HepG2 (cell line): ENCODE measurements around the gene PGC. TPM values are rescaled to one million over a fixed set of nuclear protein-coding genes. Genes with fewer than 3 reads are reported as not detected.

Experiments
- GABPB1 ChIP-seq: IDR thresholded peaks from 2 replicates; pipeline ENCODE4 v1.6.1; 2016; ENCODE audit warnings: mild to moderate bottlenecking, missing genetic modification reagents, moderate library complexity, missing compliant biosample characterization
- ZNF468 ChIP-seq: sonication (generic); formaldehyde crosslinking; IDR thresholded peaks from 2 replicates; pipeline ENCODE4 v1.8.0; 2022; ENCODE audit warnings: mild to moderate bottlenecking, moderate library complexity, missing genetic modification reagents
- polyA plus RNA-seq, 8 experiments: library from polyadenylated mRNA; depleted of rRNA in 3 of 8; stranded (reverse) in 7 of 8; unstranded in 1 of 8; fragments of >200 nt; fragmentation: Illumina TruSeq in 4 of 8; extraction: Trizol in 4 of 8; gene quantifications; 2 replicates each; pipeline versions ENCODE4 v1.2.1 to v1.2.3, GENCODE V29; 2011 to 2016; ENCODE audit warnings: low read depth in 4 of 8, missing spikeins in 1 of 8, mixed read lengths in 1 of 8; ENCODE audit not compliant: insufficient read depth in 1 of 8
- total RNA-seq, 5 experiments: library from RNA; depleted of rRNA; stranded (reverse); fragments of >200 nt; fragmentation: Illumina TruSeq; extraction: Trizol; gene quantifications; 2 replicates each; pipeline ENCODE4 v1.2.3, GENCODE V29; 2016; ENCODE audit warnings: low read depth in 1 of 5
- TF ChIP-seq, protein P1 (sequence below): sonication (generic); formaldehyde crosslinking; IDR thresholded peaks from 2 replicates; pipeline ENCODE4 v1.4.0; 2020; ENCODE audit warnings: missing genetic modification reagents, borderline replicate concordance
- TF ChIP-seq, protein P2 (sequence below): sonication (generic); formaldehyde crosslinking; conservative IDR thresholded peaks from 2 replicates; pipeline ENCODE4 v1.8.0; 2022; ENCODE audit warnings: mild to moderate bottlenecking, moderate library complexity, missing genetic modification reagents
- TF ChIP-seq, protein P3 (sequence below): sonication (generic); formaldehyde crosslinking; IDR thresholded peaks from 2 replicates; pipeline ENCODE4 v1.5.0; 2020; ENCODE audit warnings: missing genetic modification reagents
- TF ChIP-seq, protein P4 (sequence below): sonication (generic); formaldehyde crosslinking; IDR thresholded peaks from 2 replicates; pipeline ENCODE4 v1.4.0; 2020; ENCODE audit warnings: mild to moderate bottlenecking, missing genetic modification reagents, borderline replicate concordance
- TF ChIP-seq, protein P5 (sequence below): fragments of 450-650 bp; IDR thresholded peaks from 2 replicates; pipeline ENCODE4 v1.6.1; 2017; ENCODE audit warnings: mild to moderate bottlenecking
- TF ChIP-seq, protein P6 (sequence below), 2 experiments: sonication (generic) in 1 of 2; formaldehyde crosslinking in 1 of 2; IDR thresholded peaks; 2 replicates each; pipeline versions ENCODE4 v1.5.1 to v1.6.1; 2011 to 2020; ENCODE audit warnings: borderline replicate concordance in 1 of 2, low read depth in 1 of 2, low read length in 1 of 2, mild to moderate bottlenecking in 1 of 2, missing genetic modification reagents in 1 of 2, moderate library complexity in 1 of 2

Gene PGC
- total and polyA plus RNA-seq, 2 of the 13 experiments (the other 11 are each of a cell fraction or from before 2014, with no cell fraction given) = 426 to 502 TPM

DNA sequence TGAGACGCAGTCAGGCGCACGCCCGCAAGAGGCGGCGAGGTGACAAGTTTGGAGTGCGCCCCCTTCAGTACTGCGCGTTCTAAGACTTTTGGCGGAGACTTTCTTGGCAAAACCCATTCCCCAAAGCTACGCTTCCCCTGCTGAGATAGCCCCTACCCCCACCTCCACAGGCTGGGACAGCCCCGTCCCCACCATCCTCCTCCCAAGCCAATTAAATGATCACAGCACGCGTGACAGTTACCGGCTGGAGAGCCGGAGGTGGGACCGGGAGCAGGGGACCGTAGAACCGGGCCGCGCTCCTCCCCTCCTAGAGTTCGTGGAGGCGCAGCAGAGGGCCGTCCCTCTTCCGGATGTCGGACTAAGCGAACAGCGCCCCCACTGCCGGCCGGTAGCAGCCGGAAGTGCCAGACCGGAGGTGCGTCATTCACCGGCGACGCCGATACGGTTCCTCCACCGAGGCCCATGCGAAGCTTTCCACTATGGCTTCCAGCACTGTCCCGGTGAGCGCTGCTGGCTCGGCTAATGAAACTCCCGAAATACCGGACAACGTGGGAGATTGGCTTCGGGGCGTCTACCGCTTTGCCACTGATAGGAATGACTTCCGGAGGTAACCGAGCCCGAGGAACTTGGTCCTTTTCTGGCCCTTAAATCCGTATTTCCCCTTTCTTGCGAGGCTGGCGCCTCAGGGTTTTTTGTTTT lies 40.2 kb upstream of the PGC start, which contains the start of gene TOMM6 (continued):
- TF ChIP-seq, protein P1, sequence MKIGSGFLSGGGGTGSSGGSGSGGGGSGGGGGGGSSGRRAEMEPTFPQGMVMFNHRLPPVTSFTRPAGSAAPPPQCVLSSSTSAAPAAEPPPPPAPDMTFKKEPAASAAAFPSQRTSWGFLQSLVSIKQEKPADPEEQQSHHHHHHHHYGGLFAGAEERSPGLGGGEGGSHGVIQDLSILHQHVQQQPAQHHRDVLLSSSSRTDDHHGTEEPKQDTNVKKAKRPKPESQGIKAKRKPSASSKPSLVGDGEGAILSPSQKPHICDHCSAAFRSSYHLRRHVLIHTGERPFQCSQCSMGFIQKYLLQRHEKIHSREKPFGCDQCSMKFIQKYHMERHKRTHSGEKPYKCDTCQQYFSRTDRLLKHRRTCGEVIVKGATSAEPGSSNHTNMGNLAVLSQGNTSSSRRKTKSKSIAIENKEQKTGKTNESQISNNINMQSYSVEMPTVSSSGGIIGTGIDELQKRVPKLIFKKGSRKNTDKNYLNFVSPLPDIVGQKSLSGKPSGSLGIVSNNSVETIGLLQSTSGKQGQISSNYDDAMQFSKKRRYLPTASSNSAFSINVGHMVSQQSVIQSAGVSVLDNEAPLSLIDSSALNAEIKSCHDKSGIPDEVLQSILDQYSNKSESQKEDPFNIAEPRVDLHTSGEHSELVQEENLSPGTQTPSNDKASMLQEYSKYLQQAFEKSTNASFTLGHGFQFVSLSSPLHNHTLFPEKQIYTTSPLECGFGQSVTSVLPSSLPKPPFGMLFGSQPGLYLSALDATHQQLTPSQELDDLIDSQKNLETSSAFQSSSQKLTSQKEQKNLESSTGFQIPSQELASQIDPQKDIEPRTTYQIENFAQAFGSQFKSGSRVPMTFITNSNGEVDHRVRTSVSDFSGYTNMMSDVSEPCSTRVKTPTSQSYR = 0 out of 2 replicates have a peak, but pooled peaks have one; percentile 23
- TF ChIP-seq, protein P2, sequence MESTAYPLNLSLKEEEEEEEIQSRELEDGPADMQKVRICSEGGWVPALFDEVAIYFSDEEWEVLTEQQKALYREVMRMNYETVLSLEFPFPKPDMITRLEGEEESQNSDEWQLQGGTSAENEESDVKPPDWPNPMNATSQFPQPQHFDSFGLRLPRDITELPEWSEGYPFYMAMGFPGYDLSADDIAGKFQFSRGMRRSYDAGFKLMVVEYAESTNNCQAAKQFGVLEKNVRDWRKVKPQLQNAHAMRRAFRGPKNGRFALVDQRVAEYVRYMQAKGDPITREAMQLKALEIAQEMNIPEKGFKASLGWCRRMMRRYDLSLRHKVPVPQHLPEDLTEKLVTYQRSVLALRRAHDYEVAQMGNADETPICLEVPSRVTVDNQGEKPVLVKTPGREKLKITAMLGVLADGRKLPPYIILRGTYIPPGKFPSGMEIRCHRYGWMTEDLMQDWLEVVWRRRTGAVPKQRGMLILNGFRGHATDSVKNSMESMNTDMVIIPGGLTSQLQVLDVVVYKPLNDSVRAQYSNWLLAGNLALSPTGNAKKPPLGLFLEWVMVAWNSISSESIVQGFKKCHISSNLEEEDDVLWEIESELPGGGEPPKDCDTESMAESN (CRISPR knock-in tag) = peak; percentile 82; the same call in 1 of the 2 replicates
- TF ChIP-seq GABPB1 (CRISPR knock-in tag) (peak; percentile 100), ZNF468 (CRISPR knock-in tag) (0 out of 2 replicates have a peak, but pooled peaks have one; percentile 92)
- TF ChIP-seq, protein P3, sequence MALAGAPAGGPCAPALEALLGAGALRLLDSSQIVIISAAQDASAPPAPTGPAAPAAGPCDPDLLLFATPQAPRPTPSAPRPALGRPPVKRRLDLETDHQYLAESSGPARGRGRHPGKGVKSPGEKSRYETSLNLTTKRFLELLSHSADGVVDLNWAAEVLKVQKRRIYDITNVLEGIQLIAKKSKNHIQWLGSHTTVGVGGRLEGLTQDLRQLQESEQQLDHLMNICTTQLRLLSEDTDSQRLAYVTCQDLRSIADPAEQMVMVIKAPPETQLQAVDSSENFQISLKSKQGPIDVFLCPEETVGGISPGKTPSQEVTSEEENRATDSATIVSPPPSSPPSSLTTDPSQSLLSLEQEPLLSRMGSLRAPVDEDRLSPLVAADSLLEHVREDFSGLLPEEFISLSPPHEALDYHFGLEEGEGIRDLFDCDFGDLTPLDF (CRISPR knock-in tag) = no peak
- TF ChIP-seq, protein P4, sequence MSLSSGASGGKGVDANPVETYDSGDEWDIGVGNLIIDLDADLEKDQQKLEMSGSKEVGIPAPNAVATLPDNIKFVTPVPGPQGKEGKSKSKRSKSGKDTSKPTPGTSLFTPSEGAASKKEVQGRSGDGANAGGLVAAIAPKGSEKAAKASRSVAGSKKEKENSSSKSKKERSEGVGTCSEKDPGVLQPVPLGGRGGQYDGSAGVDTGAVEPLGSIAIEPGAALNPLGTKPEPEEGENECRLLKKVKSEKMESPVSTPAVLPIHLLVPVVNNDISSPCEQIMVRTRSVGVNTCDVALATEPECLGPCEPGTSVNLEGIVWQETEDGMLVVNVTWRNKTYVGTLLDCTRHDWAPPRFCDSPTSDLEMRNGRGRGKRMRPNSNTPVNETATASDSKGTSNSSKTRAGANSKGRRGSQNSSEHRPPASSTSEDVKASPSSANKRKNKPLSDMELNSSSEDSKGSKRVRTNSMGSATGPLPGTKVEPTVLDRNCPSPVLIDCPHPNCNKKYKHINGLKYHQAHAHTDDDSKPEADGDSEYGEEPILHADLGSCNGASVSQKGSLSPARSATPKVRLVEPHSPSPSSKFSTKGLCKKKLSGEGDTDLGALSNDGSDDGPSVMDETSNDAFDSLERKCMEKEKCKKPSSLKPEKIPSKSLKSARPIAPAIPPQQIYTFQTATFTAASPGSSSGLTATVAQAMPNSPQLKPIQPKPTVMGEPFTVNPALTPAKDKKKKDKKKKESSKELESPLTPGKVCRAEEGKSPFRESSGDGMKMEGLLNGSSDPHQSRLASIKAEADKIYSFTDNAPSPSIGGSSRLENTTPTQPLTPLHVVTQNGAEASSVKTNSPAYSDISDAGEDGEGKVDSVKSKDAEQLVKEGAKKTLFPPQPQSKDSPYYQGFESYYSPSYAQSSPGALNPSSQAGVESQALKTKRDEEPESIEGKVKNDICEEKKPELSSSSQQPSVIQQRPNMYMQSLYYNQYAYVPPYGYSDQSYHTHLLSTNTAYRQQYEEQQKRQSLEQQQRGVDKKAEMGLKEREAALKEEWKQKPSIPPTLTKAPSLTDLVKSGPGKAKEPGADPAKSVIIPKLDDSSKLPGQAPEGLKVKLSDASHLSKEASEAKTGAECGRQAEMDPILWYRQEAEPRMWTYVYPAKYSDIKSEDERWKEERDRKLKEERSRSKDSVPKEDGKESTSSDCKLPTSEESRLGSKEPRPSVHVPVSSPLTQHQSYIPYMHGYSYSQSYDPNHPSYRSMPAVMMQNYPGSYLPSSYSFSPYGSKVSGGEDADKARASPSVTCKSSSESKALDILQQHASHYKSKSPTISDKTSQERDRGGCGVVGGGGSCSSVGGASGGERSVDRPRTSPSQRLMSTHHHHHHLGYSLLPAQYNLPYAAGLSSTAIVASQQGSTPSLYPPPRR (CRISPR knock-in tag) = no peak; the same call in 1 of the 2 replicates
- TF ChIP-seq, protein P5, sequence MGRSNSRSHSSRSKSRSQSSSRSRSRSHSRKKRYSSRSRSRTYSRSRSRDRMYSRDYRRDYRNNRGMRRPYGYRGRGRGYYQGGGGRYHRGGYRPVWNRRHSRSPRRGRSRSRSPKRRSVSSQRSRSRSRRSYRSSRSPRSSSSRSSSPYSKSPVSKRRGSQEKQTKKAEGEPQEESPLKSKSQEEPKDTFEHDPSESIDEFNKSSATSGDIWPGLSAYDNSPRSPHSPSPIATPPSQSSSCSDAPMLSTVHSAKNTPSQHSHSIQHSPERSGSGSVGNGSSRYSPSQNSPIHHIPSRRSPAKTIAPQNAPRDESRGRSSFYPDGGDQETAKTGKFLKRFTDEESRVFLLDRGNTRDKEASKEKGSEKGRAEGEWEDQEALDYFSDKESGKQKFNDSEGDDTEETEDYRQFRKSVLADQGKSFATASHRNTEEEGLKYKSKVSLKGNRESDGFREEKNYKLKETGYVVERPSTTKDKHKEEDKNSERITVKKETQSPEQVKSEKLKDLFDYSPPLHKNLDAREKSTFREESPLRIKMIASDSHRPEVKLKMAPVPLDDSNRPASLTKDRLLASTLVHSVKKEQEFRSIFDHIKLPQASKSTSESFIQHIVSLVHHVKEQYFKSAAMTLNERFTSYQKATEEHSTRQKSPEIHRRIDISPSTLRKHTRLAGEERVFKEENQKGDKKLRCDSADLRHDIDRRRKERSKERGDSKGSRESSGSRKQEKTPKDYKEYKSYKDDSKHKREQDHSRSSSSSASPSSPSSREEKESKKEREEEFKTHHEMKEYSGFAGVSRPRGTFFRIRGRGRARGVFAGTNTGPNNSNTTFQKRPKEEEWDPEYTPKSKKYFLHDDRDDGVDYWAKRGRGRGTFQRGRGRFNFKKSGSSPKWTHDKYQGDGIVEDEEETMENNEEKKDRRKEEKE = no peak
- TF ChIP-seq, protein P6, sequence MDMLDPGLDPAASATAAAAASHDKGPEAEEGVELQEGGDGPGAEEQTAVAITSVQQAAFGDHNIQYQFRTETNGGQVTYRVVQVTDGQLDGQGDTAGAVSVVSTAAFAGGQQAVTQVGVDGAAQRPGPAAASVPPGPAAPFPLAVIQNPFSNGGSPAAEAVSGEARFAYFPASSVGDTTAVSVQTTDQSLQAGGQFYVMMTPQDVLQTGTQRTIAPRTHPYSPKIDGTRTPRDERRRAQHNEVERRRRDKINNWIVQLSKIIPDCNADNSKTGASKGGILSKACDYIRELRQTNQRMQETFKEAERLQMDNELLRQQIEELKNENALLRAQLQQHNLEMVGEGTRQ (IDR thresholded peaks at IDR 0.05; ENCODE audit: low read depth, low read length) = no peak
- TF ChIP-seq, protein P6 (CRISPR knock-in tag; IDR thresholded peaks at IDR 0.05; ENCODE audit: borderline replicate concordance) = no peak; the same call in 1 of the 2 replicates
